CD14-positive monocyte (primary cell): ENCODE measurements around the gene CCNY. TPM values are rescaled to one million over a fixed set of nuclear protein-coding genes. Genes with fewer than 3 reads are reported as not detected.

ENCODE experiments used
- DNase-seq, 3 donors: peaks; one replicate each; pipeline ENCODE4 v3.0.0-alpha.2; 2011 to 2022
- H2AFZ ChIP-seq: 2 replicates; pipeline ENCODE4 v1.6.0; 2012; ENCODE audit warnings: mild to moderate bottlenecking, low read depth, low read length, inconsistent platforms; ENCODE audit not compliant: insufficient read depth, poor library complexity, severe bottlenecking
- H3K27ac ChIP-seq, 2 donors: 1 replicate in 1 of 2; 2 replicates in 1 of 2; pipeline ENCODE4 v1.5.1; 2012 to 2013; ENCODE audit warnings: low read length in 2 of 2, control low read depth in 1 of 2, inconsistent platforms in 1 of 2, low read depth in 1 of 2, mild to moderate bottlenecking in 1 of 2
- H3K27me3 ChIP-seq, 2 donors: one replicate each; pipeline versions ENCODE4 v1.6.0 to v1.6.1; 2011 to 2013; ENCODE audit warnings: low read length in 2 of 2; ENCODE audit not compliant: control insufficient read depth in 2 of 2, insufficient read depth in 2 of 2
- H3K36me3 ChIP-seq, 2 donors: replicated peaks in 1 of 2; 1 replicate in 1 of 2; 2 replicates in 1 of 2; pipeline versions ENCODE4 v1.5.1 to v1.6.1; 2012 to 2013; ENCODE audit warnings: low read length in 2 of 2, control low read depth in 1 of 2, inconsistent platforms in 1 of 2, mild to moderate bottlenecking in 1 of 2; ENCODE audit not compliant: insufficient read depth in 2 of 2, control insufficient read depth in 1 of 2
- H3K4me1 ChIP-seq, 2 donors: 1 replicate in 1 of 2; 2 replicates in 1 of 2; pipeline versions ENCODE4 v1.5.1 to v1.6.1; 2012 to 2013; ENCODE audit warnings: low read length in 2 of 2, control low read depth in 1 of 2, inconsistent platforms in 1 of 2, mild to moderate bottlenecking in 1 of 2, moderate library complexity in 1 of 2; ENCODE audit not compliant: insufficient read depth in 2 of 2, control insufficient read depth in 1 of 2
- H3K4me2 ChIP-seq: replicated peaks from 2 replicates; pipeline ENCODE3; 2012; ENCODE audit warnings: low read length, moderate library complexity, mild to moderate bottlenecking; ENCODE audit not compliant: poor library complexity, severe bottlenecking; ENCODE audit errors: extremely low read depth
- H3K4me3 ChIP-seq, 3 experiments: fragments of 200-600 bp in 1 of 3; sonication (generic) in 1 of 3; replicated peaks in 1 of 3; 1 replicate in 2 of 3; 2 replicates in 1 of 3; pipeline ENCODE4 v1.5.1; 2011 to 2013; ENCODE audit warnings: low read length in 3 of 3, mild to moderate bottlenecking in 3 of 3, control low read depth in 2 of 3, low read depth in 2 of 3, inconsistent platforms in 1 of 3, moderate library complexity in 1 of 3
- H3K79me2 ChIP-seq: 2 replicates; pipeline ENCODE4 v1.6.0; 2012; ENCODE audit warnings: mild to moderate bottlenecking, control low read depth, inconsistent platforms, low read length, moderate library complexity; ENCODE audit not compliant: insufficient read depth
- H3K9ac ChIP-seq: 2 replicates; pipeline ENCODE4 v1.6.0; 2017; ENCODE audit warnings: low read length, mild to moderate bottlenecking; ENCODE audit not compliant: insufficient read depth, poor library complexity, severe bottlenecking
- H3K9me3 ChIP-seq, 2 donors: replicated peaks in 1 of 2; 1 replicate in 1 of 2; 2 replicates in 1 of 2; pipeline versions ENCODE4 v1.5.1 to v1.6.1; 2012 to 2013; ENCODE audit warnings: low read length in 2 of 2, control low read depth in 1 of 2; ENCODE audit not compliant: control insufficient read depth in 1 of 2, insufficient read depth in 1 of 2
- H4K20me1 ChIP-seq: 2 replicates; pipeline ENCODE4 v1.6.0; 2012; ENCODE audit warnings: mild to moderate bottlenecking, low read length, control low read depth, moderate library complexity; ENCODE audit not compliant: insufficient read depth
- H3K27ac Mint-ChIP-seq, 7 donors: one replicate each; pipeline ENCODE4 v1.8.0; 2020; ENCODE audit warnings: mild to moderate bottlenecking in 7 of 7, mixed read lengths in 7 of 7, moderate library complexity in 6 of 7, inconsistent platforms in 2 of 7
- H3K27me3 Mint-ChIP-seq, 3 donors: one replicate each; pipeline ENCODE4 v1.8.0; 2021 to 2022; ENCODE audit warnings: low read depth in 3 of 3, mild to moderate bottlenecking in 3 of 3, mixed read lengths in 3 of 3, moderate library complexity in 3 of 3, inconsistent platforms in 1 of 3
- H3K36me3 Mint-ChIP-seq, 2 donors: one replicate each; pipeline ENCODE4 v1.8.0; 2020; ENCODE audit warnings: mixed read lengths in 2 of 2, inconsistent platforms in 1 of 2, mild to moderate bottlenecking in 1 of 2
- H3K4me1 Mint-ChIP-seq: one replicate; pipeline ENCODE4 v1.8.0; 2020; ENCODE audit warnings: mild to moderate bottlenecking, mixed read lengths
- H3K4me3 Mint-ChIP-seq, 2 donors: one replicate each; pipeline ENCODE4 v1.8.0; 2020; ENCODE audit warnings: mild to moderate bottlenecking in 2 of 2, mixed read lengths in 2 of 2, moderate library complexity in 1 of 2
- H3K9me3 Mint-ChIP-seq, 7 donors: one replicate each; pipeline ENCODE4 v1.8.0; 2020 to 2022; ENCODE audit warnings: mixed read lengths in 7 of 7, mild to moderate bottlenecking in 6 of 7, moderate library complexity in 6 of 7, inconsistent platforms in 2 of 7
- WGBS: methylation state at CpG from one replicate; pipeline ENCODE4 v1.1.5; 2013; ENCODE audit warnings: missing lambda C conversion rate; ENCODE audit not compliant: insufficient coverage; 5-methylcytosine and 5-hydroxymethylcytosine counted together
- intact Hi-C, 2 donors: fragments of 100-400 bp; cut with micrococcal nuclease; formaldehyde crosslinking; loops; one replicate each; pipeline versions ENCODE4 v1.15.0 to v1.15.1; 2023
- polyA plus RNA-seq, 3 donors: library from polyadenylated mRNA; depleted of rRNA in 1 of 3; unstranded in 2 of 3; stranded (reverse) in 1 of 3; fragments of 300-500 nt in 2 of 3; fragments of >200 nt in 1 of 3; fragmentation: Illumina TruSeq in 2 of 3; gene quantifications; 1 replicate in 2 of 3; 2 replicates in 1 of 3; pipeline ENCODE4 v1.2.3, GENCODE V29; 2012 to 2021
- TF ChIP-seq, protein P1 (sequence below): fragments of 200-600 bp; IDR thresholded peaks from one replicate; pipeline ENCODE4 v1.8.0; 2022; ENCODE audit warnings: antibody characterized with exemption, mild to moderate bottlenecking

CCNY gene
- polyA plus RNA-seq, 3 donors, result 39.9 to 116 (median 64.8) TPM

DNA sequence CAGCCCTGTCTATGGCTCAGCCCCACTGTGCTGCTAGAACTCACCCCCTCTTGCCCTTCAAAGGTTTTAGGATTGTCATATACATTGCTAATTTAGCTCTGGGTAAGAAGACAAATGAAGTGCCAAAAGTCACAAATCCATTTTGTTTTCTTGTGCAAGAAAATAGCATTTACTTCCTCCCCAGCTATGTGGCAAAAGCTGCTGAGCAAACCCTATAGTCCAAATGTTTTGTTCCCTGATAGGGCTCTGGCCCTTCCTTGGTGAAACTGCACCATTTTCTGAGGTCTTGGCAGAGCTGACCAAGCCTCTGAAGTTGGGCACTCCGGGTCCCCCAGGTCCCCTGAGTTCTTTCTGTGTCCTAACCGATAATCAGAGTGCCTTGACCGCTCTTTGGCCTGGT lies 184.7 kb downstream of the CCNY start:
- Histone ChIP-seq H4K20me1 (peaks cover 74% of the 10 kb centered on the region), H3K4me1 (peaks cover 66 to 68% of the 10 kb centered on the region in 2 donors), H3K36me3 (peaks cover 3 to 8% of the 10 kb centered on the region in 2 donors), H3K9me3 (no peaks in the 10 kb centered on the region), H3K9ac (no peak overlapping the region), H3K4me2 (no peak overlapping the region), H3K4me3 (no peak overlapping the region), H3K27ac (peak overlapping the region; percentile 8 to 58), H2AFZ (no peak overlapping the region), H3K79me2 (peaks cover 42% of the 10 kb centered on the region), H3K27me3 (no peaks in the 10 kb centered on the region)
- Mint-ChIP-seq H3K36me3 (peaks cover 22 to 33% of the 10 kb centered on the region in 2 donors), H3K4me3 (no peak overlapping the region), H3K27me3 (peaks cover 0 to 2% (median 0%) of the 10 kb centered on the region in 3 donors), H3K9me3 (no peaks in the 10 kb centered on the region), H3K27ac (peak overlapping the region in 6 of 7 donors; percentile 31 to 80 (median 64)), H3K4me1 (peaks cover 70% of the 10 kb centered on the region)
- intact Hi-C loops, result no loop called here
- TF ChIP-seq, protein P1, sequence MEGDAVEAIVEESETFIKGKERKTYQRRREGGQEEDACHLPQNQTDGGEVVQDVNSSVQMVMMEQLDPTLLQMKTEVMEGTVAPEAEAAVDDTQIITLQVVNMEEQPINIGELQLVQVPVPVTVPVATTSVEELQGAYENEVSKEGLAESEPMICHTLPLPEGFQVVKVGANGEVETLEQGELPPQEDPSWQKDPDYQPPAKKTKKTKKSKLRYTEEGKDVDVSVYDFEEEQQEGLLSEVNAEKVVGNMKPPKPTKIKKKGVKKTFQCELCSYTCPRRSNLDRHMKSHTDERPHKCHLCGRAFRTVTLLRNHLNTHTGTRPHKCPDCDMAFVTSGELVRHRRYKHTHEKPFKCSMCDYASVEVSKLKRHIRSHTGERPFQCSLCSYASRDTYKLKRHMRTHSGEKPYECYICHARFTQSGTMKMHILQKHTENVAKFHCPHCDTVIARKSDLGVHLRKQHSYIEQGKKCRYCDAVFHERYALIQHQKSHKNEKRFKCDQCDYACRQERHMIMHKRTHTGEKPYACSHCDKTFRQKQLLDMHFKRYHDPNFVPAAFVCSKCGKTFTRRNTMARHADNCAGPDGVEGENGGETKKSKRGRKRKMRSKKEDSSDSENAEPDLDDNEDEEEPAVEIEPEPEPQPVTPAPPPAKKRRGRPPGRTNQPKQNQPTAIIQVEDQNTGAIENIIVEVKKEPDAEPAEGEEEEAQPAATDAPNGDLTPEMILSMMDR, result no peak
- 97% methylated on average over 3 of the region's 3 CpGs for WGBS
- peak in 1 of 3 donors; percentile 5 for DNase-seq

DNA sequence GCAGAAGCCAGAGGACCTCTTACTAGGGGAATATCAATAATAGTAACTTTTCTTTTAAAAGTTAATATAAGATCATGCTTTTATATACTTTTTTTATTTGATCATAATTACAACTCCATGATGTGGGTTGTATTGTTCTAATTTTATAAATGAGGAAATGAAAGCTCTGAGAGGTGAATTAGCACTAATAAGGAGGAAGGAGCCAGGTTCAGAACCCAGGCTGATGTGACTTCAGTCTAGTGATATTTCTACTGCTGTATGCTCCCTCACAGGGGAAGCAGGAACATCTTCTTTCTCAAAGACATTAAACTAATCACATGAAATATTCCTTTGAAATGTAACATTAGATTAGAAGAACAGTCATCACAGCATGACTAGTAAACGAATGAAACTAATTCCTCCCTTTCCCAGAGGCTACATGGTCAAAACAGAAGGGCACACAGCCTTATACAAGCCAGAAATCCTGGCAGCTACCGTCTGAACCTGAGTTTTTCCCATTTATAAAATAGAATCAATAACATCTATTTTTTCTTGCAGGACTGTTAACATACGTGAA lies 187.4 kb downstream of the CCNY start:
- Histone ChIP-seq H2AFZ (no peak overlapping the region), H3K4me2 (peak overlapping the region; percentile 26), H3K4me1 (peaks cover 47 to 50% of the 10 kb centered on the region in 2 donors), H3K27ac (peak overlapping the region; percentile 13 to 58), H4K20me1 (peaks cover 72% of the 10 kb centered on the region), H3K27me3 (no peaks in the 10 kb centered on the region), H3K4me3 (peak overlapping the region in 1 of 3 experiments; percentile 33), H3K9me3 (no peaks in the 10 kb centered on the region), H3K9ac (no peak overlapping the region), H3K36me3 (peaks cover 2 to 19% of the 10 kb centered on the region in 2 donors), H3K79me2 (peaks cover 40% of the 10 kb centered on the region)
- peaks cover 26 to 42% of the 10 kb centered on the region in 2 donors for H3K36me3 Mint-ChIP-seq
- DNase-seq, result peak; percentile 29 to 60 (median 38)
- intact Hi-C loops, result no loop called here
- H3K27me3 Mint-ChIP-seq, result peaks cover 0 to 2% (median 0%) of the 10 kb centered on the region in 3 donors
- 86% methylated on average over 2 of the region's 3 CpGs for WGBS
- H3K4me3 Mint-ChIP-seq, result no peak overlapping the region
- H3K27ac Mint-ChIP-seq, result peak overlapping the region in 6 of 7 donors; percentile 68 to 88 (median 82)
- TF ChIP-seq, protein P1, result no peak
- H3K9me3 Mint-ChIP-seq, result no peaks in the 10 kb centered on the region
- H3K4me1 Mint-ChIP-seq, result peaks cover 55% of the 10 kb centered on the region
